ENCODE measurements around the gene RGS19. TPM values are rescaled to one million over a fixed set of nuclear protein-coding genes. Genes with fewer than 3 reads are reported as not detected.

The RGS19 gene
- total RNA-seq, 4 donors from 2014 or later = 7.4 to 14.4 (median 11.0) TPM

- Histone ChIP-seq H3K4me1 (peaks cover 26 to 50% (median 31%) of the 10 kb centered on the region in 3 donors), H3K4me3 (no peak overlapping the region), H3K36me3 (peaks cover 0 to 1% (median 0%) of the 10 kb centered on the region in 3 donors), H3K9me3 (no peaks in the 10 kb centered on the region), H3K27ac (no peak overlapping the region), H3K27me3 (no peaks in the 10 kb centered on the region)
- no peak for DNase-seq
- 40 to 45% methylated on average over 16 to 21 of the region's 27 CpGs for WGBS, 2 donors
- no peak for TF ChIP-seq POLR2A (IDR thresholded peaks at IDR 0.05)
- TF ChIP-seq CTCF (IDR thresholded peaks at IDR 0.05) = no peak
- intact Hi-C loops (cut with DNase I) = no loop called here
These were observed 14.0 kb downstream of the RGS19 start for GRCh38 chr20:64065062-64065973.

- TF ChIP-seq CTCF (IDR thresholded peaks at IDR 0.05) = no peak
- TF ChIP-seq POLR2A (IDR thresholded peaks at IDR 0.05) = no peak
- Histone ChIP-seq H3K36me3 (no peaks in the 10 kb centered on the region), H3K27ac (peak overlapping the region in 1 of 4 donors; percentile 89), H3K4me3 (peak overlapping the region; percentile 68 to 93 (median 82)), H3K27me3 (no peaks in the 10 kb centered on the region), H3K4me1 (peaks cover 26 to 50% (median 31%) of the 10 kb centered on the region in 3 donors), H3K9me3 (no peaks in the 10 kb centered on the region)
- intact Hi-C loops (cut with DNase I) = no loop called here
- no peak for DNase-seq
- 11 to 35% methylated on average over 7 to 8 of the region's 12 CpGs for WGBS, 2 donors
These were observed 15.1 kb downstream of the RGS19 start for GRCh38 chr20:64064145-64064698.

- no peaks in the 10 kb centered on the region for H3K9me3 ChIP-seq
- DNase-seq = no peak
- H3K27me3 ChIP-seq = no peaks in the 10 kb centered on the region
- H3K4me3 ChIP-seq = peak overlapping the region; percentile 68 to 93 (median 82)
- 3% methylated on average over 24 to 29 of the region's 51 CpGs for WGBS, 2 donors
- peak overlapping the region; percentile 80 to 92 (median 86) for H3K27ac ChIP-seq
- H3K36me3 ChIP-seq = no peaks in the 10 kb centered on the region
- intact Hi-C loops (cut with DNase I) = no loop called here
- no peak for TF ChIP-seq CTCF (IDR thresholded peaks at IDR 0.05)
- TF ChIP-seq POLR2A (IDR thresholded peaks at IDR 0.05) = no peak
- H3K4me1 ChIP-seq = peaks cover 26 to 50% (median 31%) of the 10 kb centered on the region in 3 donors
These were observed 15.8 kb downstream of the RGS19 start for GRCh38 chr20:64063389-64064144.

GRCh38 chr20:64062596-64063388 lies 16.5 kb downstream of the RGS19 start, which contains the start of gene TCEA2:
TCEA2 (plus strand) TSS chr20:64063198; CDS start chr20:64063313, 115 bp downstream.
- Histone ChIP-seq H3K9me3 (no peaks in the 10 kb centered on the region), H3K27ac (peak within 1 kb of the TSS; percentile 80 to 92 (median 86)), H3K4me3 (peak within 1 kb of the TSS; percentile 68 to 93 (median 82)), H3K4me1 (peaks cover 26 to 55% (median 31%) of the 10 kb centered on the region in 3 donors), H3K27me3 (no peaks in the 10 kb centered on the region), H3K36me3 (no peaks in the 10 kb centered on the region)
- 1% methylated on average over 16 of the region's 85 CpGs; no CpG with 5 or more reads in 1 of the 2 donors for WGBS, 2 donors
- peak; percentile 70 for DNase-seq
- peak in 1 of 6 experiments; percentile 30 for TF ChIP-seq CTCF (IDR thresholded peaks at IDR 0.05)
- TF ChIP-seq POLR2A (IDR thresholded peaks at IDR 0.05) = peak in 3 of 4 donors; percentile 5 to 85 (median 79)
- intact Hi-C loops (cut with DNase I) = no loop called here

Measured in esophagus squamous epithelium (tissue), 5 donors.